Dedifferentiated amniotic fluid mesenchymal stem cell (primary cell): ENCODE measurements around the gene KRT86.
"Not testable (repeated sequence)": the region's sequence is repeated elsewhere in the genome, so short reads cannot be mapped to it uniquely, and the experiment has no call there.

ENCODE experiments used
- DNase-seq: peaks from one replicate; pipeline ENCODE4 v3.0.0-alpha.2; 2016; ENCODE audit errors: extremely low spot score

The KRT86 gene

GRCh38 chr12:52336641-52337040 lies 62.2 kb downstream of the KRT86 start:
- DNase-seq: no peak

DNA sequence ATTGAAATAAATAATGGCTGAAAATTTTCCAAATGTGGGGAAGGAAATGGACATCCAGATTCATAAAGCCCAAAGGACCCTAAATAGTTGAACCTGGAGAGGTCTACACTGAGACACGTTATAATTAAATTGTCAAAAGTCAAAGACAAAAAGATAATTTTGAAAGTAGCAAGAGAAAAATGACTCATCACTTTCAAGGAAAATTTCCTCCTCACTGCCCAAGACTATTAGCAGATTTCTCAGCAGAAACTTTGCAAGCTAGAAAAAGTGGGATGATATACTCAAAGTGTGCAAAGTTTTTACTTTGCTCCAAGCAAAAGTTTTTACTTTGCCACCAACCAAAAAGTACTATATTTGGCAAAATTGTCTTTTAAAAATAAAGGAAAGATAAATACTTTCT lies 62.6 kb downstream of the KRT86 start:
- no peak for DNase-seq

GRCh38 chr12:52338241-52338960 lies 64.0 kb downstream of the KRT86 start:
- DNase-seq: no peak

- no peak for DNase-seq
Measured at GRCh38 chr12:52341066-52341580, 66.7 kb downstream of the KRT86 start.

GRCh38 chr12:52342781-52343490 lies 68.5 kb downstream of the KRT86 start:
- no peak for DNase-seq

DNA sequence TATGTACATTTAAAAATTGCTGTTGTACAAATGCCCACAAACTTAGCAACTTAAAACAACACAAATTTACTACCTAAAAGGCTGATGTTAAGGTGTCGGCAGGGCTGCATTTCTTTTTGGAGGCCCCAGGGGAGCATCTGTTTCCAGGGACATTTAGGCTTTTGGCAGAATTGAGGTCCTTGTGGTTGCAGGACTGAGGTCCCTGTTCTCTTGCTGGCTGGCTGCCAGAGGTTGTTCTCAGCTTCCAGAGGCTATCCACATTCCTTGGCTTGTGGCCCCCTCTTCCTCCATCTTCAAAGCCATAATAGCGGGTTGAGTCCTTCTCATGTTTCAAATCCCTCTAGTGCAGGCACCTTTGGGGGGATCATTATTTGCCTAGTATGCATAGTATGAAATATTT lies 69.1 kb downstream of the KRT86 start:
- DNase-seq: no peak

DNA sequence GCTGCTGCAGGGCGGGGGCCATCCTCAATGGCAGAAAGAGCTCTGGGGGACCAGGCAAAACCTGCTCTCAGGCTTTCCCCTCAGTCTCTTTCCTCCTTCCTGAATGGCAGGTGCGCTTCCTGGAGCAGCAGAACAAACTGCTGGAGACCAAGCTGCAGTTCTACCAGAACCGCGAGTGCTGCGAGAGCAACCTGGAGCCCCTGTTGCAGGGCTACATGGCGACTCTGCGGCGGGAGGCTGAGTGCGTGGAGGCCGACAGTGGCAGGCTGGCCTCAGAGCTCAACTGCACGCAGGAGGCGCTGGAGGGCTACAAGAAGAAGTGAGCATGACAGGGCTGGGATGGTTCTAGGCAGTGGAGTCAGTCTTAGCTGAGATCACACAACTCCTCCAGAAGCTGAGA lies 69.7 kb downstream of the KRT86 start:
- DNase-seq: no peak

GRCh38 chr12:52345041-52345440 lies 70.6 kb downstream of the KRT86 start:
- not testable (repeated sequence) for DNase-seq

DNA sequence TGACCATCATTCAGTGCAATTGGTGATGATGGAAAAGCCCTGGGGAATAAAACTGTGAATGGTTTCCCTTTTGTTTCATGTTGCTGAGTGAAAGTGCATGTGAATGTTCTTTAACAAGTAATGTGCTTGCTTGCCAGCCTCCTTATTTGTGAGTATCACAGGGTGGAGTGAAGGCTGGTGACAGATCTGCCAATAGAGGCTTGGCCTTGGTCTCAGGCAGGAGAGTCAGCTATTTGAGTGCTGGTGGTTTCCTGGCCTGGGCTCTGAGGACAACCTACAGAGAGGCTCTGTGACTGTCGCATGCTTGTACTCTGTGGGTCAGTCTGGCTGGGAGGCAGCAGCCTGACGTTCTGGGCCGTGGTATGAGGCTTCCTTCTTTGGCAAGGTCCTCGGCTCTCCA lies 72.1 kb downstream of the KRT86 start:
- no peak for DNase-seq

- DNase-seq: no peak
Measured at GRCh38 chr12:52347016-52347415, 72.6 kb downstream of the KRT86 start.

- no peak for DNase-seq
Measured at GRCh38 chr12:52347551-52348510, 73.4 kb downstream of the KRT86 start.

GRCh38 chr12:52349196-52349595 lies 74.8 kb downstream of the KRT86 start:
- DNase-seq: no peak

GRCh38 chr12:52350021-52350620 lies 75.7 kb downstream of the KRT86 start:
- no peak for DNase-seq

- no peak for DNase-seq
Measured at GRCh38 chr12:52350786-52351185, 76.3 kb downstream of the KRT86 start.

DNA sequence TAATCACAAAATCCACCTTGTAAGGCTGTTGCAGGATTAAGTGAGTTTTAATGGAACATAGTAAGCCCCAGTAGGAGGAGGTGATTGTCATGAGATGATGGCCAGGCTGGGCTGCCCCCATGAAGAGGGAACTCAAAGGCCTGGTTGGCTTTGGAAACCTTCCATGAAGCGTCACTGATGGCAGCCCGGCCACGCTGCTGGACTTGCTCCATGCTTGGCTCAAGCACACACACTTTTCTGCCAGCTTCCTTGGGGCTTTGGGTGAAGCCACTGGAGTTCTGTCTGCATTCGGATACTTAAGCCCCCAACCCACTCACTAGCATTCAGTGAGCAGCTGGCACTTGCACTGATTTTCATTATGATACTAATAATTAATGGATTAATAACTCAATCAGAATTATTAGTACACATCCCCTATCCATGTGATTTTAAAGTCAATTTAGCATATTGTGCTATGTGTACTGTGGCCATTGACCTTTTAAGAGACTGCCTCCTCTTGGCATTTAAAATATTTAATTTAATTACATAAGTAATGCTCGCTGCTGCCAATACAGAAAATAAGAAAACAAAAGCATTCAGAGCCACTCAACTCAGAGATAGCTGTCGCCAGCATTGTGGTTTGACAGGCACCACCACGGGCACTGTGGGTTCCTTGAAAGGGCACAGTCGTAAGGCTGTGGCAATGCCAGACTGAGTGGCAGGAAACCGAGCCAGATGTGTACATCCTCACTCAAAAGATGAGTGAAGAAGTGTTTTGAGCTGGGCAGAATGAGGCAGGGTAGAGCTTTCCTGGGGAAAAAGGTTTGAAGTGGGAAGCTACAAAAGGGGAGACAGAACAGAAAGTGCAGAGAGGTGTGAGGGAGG lies 77.0 kb downstream of the KRT86 start:
- no peak for DNase-seq

DNA sequence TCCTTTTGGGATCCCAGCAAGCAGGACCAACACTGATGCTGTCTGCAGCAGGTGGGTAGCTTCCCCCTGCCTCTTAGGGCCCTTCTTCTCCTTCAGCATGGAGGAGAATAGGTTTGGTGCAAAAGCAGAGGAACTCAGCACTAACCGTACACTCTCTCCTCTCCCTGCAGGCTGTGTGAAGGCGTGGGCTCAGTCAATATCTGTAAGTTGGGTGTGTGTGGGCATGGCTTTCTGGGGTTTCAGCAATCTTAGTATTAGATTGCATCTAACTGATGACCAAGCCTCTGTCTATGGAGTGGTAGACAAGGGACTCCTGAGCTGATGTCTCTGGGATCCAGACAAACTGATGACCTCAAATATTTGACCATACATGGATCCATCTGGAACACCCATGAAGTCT lies 78.5 kb downstream of the KRT86 start:
- no peak for DNase-seq

GRCh38 chr12:52353766-52354165 lies 79.3 kb downstream of the KRT86 start:
- no peak for DNase-seq

DNA sequence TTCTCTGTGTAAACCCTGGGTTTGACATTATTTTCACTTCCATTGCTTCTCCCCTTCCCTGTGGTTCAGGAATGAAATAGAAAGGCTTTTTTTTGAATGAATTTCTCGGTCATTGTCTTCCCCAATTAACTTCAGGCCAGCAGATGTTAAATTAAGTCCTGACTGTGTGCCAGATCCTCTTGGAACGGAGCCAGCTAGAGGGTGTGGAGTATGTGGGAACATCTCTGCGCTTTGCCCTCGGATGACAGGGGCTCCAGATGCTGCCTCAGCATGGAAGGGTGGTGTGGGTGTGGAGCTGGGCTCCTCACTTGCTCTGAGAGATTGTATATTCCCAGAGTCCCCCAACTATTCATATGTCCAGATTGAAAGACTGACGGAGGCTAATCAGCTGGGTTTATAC lies 79.8 kb downstream of the KRT86 start:
- DNase-seq: no peak

- no peak for DNase-seq
Measured at GRCh38 chr12:52355176-52355575, 80.7 kb downstream of the KRT86 start.

DNA sequence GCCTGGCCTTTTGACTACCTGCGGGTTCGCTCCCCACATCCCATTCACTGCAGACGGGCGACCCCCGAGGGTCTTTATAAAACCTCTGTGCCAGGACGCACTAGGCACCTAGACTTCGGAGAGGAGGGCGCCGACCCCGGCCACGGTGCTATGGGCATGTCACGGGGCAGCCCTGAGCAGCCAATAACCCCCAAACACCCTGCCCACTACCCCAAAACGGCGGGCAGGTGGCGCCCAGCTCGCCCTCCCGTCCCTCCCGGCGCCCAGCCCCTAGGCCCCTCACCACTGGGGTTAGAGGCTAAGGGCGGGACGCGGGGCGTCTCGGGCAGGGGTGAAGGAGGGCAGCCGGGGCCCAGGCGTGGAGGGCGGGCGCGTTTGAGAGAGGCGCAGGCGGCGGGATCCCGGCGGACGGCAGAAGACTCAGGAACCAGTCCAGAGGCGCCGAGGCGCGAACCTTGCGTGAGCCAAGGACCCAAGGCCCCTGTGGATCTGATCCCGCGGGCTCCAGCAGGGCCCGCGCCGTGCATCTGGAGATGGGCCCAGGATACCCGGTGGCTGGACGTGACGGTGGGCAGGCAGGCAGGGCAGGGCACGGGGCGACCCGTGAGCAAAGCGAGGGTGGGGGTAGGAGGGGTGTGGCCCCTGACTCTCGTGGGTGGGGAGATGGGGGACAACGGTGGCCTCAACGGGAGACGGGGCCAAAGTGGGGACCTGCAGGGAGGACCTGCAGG lies 81.8 kb downstream of the KRT86 start:
- no peak for DNase-seq
